Measurements from ENCODE around the gene BCL2L13. TPM values are rescaled to one million over a fixed set of nuclear protein-coding genes. Genes with fewer than 3 reads are reported as not detected.
A peak's percentile ranks its signal among the peaks of the same experiment; 100 is the strongest.
"Not testable (repeated sequence)": the region's sequence is repeated elsewhere in the genome, so short reads cannot be mapped to it uniquely, and the experiment has no call there.

The BCL2L13 gene
- total RNA-seq, 1 experiment from 2014 or later, result 24.5 TPM

DNA sequence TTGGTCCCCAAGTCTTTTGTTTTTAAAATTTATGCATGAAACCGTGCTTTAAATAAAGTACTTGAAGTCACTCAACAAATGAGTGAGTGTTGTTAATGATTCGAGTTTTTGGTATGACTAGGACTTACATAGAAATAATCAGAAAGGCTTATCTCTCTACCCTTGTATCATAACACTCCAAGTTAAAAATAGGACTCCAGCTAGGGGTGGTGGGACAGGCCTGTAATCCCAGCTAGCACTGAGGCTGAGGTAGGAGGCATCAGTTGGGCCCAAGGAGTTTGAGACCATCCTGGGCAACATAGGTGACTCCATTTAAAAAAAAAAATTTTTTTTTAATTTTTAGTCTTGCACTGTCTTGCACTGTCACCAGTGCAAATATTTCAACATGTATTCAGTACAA, 55.6 kb downstream of the BCL2L13 start:
- DNase-seq (ENCODE audit: low spot score), result no peak

DNA sequence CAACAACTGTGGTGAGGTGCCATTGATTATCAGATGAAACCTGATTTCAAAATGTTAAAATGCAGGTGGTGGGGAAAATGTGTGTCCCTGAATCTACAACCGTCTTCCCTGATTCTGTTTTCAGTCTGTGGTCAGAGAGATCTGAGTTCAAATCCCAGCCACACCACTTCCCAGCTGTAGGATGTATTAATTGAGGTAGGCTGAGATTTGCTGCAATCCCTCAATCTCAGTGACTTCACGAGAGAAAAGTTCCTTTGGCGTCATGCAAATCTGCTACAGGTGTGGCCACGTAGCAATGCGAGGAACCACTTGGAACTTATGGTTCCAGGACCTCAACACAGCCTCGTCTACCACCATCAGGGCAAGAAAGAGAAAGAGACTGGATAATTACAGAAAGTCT, 56.2 kb downstream of the BCL2L13 start:
- DNase-seq (ENCODE audit: low spot score), result no peak

DNA sequence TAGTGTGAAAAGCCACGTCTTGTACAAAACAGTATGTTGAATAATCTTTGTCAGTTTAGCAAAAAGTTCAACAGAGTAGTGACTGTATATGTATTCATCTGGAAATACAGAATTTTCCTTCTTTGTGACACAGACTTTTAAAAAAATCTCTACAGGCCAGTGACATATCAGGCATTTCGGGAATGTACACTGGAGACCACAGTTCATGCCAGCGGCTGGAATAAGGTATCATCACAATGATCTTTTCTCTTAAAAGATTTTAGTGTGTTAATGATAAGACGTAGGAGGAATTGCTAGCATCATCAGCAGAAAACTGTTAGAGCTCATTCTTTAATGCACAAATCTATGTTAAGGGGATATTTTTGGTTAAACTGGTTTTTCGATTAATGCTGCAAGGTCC, 57.4 kb downstream of the BCL2L13 start:
- no peak for DNase-seq (ENCODE audit: low spot score)

DNA sequence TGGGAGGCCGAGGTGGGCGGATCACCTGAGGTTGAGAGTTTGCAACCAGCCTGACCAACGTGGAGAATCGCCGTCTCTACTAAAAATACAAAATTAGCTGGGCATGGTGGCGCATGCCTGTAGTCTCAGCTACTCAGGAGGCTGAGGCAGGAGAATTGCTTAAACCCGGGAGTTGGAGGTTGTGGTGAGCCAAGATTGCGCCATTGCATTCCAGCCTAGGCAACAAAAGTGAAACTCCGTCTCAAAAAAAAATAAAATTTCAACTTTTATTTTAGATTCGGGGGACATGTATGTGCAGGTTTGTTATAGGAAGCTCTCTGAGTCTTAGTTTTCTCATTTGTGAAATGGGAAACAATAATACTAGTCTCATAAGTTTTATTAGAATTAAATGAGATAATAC, 58.6 kb downstream of the BCL2L13 start:
- DNase-seq (ENCODE audit: low spot score), result not testable (repeated sequence)

DNA sequence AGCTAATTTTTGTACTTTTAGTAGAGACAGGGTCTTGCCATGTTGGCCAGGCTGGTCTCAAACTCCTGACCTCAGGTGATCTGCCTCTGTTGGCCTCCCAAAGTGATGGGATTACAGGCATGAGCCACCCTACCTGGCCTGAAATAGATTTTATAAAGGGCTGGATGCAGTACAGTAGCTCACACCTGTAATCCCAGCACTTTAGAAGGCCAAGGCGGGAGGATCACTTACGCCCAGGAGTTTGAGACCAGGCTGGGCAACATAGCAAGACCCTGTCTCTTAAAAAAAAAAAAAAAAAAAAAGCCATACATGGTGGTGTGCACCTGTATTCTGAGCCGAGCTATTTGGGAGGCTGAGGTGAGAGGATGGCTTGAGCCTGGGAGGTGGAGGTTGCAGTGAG, 59.7 kb downstream of the BCL2L13 start:
- DNase-seq (ENCODE audit: low spot score), result not testable (repeated sequence)

DNA sequence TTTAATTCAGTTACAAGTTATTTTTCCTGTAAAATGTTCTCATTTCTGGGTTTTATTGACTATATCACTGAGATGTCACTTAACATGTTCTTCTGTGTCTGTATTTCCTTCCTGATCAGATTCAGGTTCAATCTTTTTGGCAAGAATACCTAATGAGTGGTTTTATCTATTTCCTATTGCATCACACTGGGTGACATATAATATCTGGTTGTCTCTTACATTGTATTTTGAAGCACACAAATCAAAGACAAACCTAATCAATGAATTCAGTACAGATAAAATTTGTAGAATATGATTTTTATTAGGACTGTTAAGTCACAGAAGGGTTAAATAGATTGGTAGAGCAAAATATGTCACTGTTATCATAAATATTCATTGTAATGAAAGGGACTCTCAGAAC, 60.4 kb downstream of the BCL2L13 start:
- no peak for DNase-seq (ENCODE audit: low spot score)

DNA sequence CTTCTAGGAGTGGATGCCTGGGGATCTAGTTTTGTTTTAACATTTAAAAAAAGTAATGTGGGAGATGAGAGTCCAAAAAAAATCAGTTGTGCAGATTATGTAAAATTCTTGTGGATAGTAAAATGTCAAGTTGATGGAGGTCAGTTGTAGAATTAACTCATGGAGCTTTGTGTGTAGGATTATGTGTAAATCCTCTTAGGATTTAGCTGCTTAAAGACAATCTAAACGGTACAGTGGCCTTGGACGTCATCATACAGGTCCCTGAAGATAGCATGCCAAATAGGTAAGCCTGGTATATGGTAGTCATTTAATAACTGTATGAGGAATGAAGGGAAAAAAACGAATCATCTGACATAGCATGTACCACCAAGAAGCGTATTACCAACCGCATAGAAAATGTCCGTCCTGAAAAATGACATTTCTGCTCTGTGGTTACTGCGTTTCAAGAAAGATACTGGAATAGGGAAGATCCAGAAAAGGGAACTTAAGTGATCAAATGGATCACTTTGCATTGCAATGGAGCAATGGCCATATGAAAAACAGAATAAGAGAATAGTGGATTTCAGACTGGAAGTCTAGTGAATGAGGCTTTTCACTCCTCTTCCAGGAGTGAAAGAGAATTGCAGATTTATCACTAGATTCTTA, 61.3 kb downstream of the BCL2L13 start:
- no peak for DNase-seq (ENCODE audit: low spot score)

DNA sequence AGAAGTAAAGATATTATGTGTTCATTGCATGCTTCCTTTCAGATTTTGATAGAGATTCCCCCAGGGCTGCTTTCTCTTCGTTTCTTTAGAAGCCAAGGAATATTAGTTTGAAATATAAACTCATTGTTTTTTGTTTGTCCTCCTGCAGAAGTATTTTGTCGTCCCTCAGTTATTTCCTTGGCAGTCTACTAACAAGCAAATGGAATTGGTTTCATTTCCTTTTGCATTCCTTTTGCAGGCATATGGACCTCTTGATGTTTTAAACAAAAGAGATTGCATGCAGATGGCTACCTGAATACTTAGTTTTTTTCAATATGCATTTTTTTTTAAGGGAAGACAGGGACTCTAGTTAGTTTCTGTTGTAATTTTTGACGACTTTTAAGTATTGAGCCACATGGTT, 62.2 kb downstream of the BCL2L13 start:
- no peak for DNase-seq (ENCODE audit: low spot score)

DNA sequence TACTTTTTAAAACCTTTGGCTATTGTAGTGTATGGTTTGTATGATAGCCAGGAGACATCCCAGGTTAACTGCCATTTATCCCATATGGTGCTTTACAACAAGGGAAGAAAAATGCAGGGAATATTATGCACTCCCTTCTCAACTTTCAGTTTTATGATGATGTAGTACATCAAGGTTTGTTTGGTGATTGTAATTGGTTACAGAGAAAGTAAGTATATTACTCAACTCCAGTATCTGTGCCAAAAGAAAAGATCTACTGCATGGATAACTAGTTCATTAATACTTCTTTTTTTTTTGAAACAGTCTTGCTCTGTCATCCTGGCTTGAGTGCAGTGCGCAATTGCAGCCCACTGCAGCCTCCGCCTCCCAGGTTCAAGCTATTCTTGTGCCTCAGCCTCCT, 65.3 kb downstream of the BCL2L13 start:
- DNase-seq (ENCODE audit: low spot score), result no peak

DNA sequence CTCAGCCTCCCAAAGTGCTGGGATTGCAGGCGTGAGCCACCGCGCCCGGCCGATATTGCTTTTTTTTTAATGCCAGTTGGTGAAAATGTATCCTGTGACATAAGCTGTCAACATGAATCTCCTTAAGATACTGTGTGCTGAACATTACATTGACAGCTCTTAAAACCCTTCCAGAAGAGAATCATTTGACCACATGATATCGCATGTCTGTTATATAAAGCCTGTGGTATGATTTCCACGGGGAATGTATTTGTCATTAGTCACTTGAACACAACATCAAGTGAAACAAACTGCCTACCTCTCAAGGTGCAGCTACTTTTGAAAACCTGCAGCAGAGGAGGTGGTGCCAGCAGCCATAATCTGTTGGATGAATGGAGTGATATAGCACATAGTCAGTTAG, 67.0 kb downstream of the BCL2L13 start:
- DNase-seq (ENCODE audit: low spot score), result no peak

DNA sequence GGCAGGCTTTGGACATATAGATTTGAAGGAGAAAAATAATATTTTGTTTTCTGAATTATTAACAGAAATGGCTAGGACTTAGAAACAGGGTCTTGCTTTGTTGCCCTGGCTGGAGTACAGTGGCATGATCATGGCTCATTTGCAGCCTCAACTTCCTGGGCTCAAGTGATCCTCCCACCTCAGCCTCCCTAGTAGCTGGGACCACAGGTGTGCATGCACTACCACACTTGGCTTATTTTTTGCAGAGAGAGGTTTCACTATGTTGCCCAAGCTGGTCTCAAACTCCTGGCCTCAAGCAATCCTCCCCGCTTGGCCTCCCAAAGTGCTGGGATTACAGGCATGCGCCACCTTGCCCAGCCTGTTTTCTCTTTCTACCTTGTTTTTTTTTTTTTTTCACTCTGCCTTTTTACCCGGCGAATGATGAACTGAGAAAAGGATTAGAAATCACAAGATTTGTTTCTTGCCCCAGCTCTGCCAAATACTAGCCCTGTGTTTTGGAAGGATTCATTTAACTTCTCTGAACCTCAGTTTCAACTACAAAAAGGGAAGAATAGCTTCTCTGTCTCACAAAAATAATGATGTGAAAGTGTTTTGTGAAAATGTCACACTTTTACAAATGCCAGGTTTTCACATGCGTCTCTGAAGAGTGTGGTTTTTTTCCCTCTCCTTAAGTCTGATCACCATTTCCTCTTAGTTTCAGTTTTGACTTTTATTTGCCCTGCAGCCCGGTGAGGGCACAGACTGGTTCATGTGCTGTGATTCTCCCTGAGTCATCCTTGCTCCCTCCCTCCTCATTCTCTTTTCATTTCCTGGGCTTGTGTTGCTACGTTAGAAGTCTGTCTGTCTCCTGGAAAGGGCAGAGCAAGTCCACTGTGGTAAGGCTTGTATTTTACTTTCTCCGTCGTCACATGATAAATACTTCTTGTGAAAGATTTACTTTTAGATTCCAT, 67.7 kb downstream of the BCL2L13 start:
- DNase-seq (ENCODE audit: low spot score), result peak; percentile 77

DNA sequence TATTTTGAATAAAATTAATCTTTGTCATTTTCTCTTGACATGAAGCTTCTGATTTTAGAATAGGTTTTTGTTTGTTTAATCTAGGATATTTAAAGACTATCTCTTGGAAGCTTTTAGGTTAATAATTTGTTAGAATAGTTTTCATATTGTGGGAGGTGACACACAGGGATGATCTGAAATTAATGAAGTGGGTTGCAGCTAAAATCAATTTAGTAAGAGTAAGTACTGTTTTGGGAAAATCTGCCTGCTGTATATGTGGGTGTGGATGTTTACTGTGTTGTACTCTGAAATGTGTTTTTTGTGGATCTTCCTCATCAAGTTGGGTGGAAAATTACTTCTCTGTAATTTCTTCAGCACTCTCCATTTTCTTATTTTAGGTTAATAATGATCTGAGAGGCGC, 68.4 kb downstream of the BCL2L13 start:
- DNase-seq (ENCODE audit: low spot score), result no peak

DNA sequence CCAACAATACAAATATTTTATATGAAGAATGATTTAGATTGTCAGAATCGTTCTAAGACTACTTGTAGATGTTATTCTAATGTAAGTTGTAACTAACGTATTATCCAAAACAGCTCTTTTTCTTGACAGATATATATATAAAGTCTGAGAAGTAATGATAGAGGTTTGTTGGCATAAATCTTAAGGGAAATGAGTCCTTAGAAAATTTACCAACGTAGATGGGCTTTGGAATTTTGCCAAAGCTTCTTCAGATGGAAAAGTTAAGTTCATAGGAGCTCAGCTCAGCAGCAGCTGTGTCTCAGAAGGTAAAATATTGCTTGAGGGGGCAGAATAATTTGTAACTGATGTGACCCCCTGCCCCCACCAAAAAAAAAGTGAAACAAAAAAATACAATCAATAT, 69.0 kb downstream of the BCL2L13 start:
- peak; percentile 8 for DNase-seq (ENCODE audit: low spot score)

DNA sequence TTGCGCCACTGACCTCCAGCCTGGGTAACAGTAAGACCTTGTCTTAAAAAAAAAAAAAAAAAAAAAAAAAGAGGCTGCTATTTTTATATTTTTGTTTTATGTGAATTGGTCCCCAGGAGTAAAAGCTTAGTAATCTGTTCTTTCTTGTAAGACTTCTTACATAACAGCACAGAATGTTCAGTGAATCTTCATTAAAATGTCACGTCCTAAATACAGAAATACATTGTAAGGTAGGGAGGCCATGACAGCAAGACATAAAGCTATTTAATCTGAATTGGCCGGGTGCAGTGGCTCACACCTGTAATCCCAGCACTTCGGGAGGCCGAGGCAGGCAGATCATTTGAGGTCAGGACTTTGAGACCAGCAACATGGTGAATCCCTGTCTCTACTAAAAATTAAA, 71.5 kb downstream of the BCL2L13 start:
- no peak for DNase-seq (ENCODE audit: low spot score)

DNA sequence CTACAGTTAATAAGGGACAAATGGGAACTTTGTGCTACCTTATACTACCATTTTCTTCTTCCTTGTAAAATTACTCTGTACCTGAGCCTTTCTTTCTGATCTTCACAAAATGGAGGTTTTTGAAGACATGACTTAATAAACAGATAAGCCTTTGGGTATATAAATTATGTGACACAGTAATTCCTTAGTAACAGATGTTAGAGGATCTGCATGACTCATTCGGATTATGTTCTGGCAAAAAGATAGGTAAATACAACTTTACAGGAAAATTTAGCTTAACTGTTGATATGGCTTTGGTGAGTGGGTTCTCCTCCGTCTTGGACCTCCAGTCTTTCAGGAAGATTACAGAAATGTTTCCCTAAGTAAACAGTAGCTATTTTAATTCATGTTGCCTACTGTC, 73.9 kb downstream of the BCL2L13 start:
- DNase-seq (ENCODE audit: low spot score), result no peak

DNA sequence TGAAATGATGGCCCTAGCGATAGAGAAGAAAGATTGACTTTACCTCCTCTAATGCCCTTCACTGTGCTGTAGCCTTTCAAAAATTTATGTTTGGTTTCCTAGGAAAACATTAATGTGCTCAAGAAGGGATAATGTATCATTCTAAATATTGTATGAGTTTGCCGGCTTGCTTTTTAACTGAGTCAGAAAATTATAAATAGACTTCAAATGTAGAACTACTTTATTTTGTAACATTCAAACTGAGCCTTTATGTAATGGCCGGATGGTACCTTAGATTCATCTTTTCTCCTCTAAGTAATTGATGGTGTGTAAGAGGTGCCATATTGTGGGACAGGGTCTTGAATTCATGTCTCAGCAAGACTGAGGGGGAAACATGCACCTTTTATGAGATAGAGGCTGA, 78.0 kb downstream of the BCL2L13 start:
- no peak for DNase-seq (ENCODE audit: low spot score)

DNA sequence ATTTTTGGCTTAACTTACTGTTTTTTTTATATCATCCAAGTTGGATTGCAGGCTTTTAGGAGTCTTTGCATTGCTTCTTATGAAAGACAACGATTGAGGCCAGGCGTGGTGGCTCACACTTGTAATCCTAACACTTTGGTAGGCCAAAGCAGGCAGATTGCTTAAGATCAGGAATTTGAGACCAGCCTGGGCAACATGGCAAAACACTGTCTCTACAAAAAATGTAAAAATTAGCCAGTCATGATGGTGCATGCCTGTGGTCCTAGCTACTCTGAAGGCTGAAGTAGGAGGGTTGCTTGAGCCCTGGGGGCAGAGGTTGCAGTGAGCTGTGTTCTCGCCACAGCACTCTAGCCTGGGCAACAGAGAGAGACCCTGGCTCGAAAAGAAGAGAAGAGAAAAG, 79.2 kb downstream of the BCL2L13 start:
- no peak for DNase-seq (ENCODE audit: low spot score)

DNA sequence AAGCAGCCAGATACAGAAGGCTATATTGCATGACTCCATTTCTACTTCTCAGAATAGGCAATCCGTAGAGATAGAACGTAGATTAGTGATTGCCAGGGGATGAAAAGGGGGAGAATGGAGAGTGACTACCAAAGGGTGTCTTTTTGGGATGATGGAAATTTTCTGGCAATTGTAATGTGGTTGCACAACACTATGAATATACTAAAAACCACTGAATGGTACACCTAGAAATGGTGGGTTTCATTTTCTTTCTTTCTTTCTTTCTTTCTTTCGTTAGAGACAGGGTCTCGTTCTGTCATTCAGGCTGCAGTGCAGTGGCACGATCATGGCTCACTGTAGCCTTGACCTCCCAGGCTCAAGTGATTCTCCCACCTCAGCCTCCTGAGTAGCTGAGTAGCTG, 81.4 kb downstream of the BCL2L13 start:
- no peak for DNase-seq (ENCODE audit: low spot score)

DNA sequence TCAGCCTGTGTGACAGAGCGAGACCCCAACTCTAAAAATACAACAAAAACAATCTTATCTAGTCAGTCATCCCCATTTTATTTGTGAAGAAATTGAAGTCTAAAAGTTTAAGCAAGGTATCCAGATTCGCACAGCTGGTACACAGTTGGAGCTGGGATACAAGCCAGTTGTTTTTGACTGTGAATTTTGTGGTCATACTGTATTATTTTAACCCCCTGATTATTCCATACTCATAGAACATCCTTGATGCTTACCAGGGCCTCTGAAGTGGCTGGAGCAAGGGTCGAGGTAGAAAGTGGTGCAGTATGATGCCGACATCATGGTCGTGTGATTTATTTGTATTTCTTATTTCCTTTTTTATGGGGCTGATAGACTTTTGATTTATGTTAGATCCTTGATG, 85.7 kb downstream of the BCL2L13 start:
- no peak for DNase-seq (ENCODE audit: low spot score)

DNA sequence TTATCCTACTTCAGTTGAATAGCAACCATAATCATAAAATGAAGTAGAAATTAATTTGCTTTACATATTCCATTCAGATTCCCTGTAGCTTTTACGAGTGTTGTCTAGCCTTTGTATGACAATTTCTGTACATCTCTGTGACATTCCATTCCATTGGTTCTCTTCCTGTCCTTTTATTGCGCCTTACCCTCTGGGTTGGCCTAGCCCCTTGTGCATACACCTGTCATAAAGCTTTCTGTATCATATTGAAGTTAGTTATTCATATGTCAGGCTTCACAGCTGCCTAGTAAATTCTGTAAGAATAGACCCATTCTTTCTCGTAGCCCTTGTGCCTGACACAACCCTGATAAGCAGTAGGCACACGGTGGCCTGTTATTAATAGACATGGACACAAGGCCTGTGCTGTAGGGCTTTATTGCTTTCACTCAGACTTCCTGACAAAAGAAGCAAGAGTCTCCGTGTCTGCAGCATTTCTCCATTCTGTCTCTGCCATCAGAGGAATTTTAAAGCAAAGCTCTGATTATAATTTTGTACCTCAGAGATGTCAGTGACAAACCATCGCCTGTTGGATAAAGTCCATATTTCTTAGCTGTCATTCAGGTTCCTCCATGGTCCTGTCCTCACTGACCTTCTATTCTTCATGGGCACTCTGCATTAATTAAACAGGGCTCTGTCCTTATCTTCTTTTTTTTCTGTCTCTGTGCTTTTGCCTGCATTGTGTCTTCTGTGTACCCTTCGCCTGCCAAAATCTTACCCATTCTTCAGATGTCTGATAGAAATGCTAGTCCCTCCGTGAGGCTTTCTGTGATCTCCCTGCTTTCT, 86.3 kb downstream of the BCL2L13 start:
- no peak for DNase-seq (ENCODE audit: low spot score)

DNA sequence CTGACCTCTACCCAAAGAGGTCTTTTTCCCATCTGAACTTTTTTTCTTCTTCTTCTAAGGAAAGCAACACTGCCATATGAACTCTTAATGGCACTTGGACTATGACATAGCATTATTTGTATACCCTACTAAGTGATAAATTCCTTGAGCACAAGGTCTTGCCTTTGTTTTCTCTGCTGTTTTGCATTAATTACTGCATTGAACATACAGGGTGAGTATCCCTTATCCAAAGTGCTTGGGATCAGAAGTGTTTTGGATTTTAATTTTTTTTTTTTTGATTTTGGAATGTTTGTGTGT, 86.9 kb downstream of the BCL2L13 start:
- DNase-seq (ENCODE audit: low spot score), result no peak

Measured in HT-29 (cell line).